ENCODE data around the gene MBOAT7.

MBOAT7 gene

DNA sequence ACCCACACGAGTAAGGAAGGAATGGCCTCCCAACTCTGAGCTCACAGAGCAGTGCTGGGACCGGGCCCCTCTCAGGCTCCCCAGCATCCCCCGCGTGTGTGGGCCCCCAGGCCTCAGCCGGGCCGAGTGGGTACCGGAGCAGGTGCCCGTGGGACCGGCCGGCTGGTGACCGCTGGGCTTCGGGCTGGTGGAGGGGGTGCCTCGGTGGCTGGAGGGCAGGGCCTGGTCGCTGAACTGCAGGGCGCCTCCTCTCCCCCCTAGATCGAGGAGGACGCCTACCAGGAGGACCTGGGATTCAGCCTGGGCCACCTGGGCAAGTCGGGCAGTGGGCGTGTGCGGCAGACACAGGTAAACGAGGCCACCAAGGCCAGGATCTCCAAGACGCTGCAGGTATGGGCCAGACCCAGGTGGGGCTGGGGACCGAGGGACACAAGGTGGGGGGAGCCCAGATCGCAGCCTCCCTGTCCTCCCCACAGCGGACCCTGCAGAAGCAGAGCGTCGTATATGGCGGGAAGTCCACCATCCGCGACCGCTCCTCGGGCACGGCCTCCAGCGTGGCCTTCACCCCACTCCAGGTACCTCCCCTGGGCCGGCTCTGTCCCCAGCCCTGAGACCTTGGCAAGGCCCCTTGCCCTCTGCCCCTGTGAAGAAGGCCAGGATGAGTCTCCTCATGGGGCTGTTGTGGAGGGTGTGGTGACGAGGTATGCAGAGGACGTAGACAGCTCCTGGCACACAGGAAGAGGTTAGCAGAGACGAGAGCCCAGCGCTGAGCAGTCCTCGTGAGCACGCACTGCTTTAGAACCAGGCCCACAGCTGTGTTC, 60.4 kb downstream of the MBOAT7 start:
- TF ChIP-seq, protein P1, sequence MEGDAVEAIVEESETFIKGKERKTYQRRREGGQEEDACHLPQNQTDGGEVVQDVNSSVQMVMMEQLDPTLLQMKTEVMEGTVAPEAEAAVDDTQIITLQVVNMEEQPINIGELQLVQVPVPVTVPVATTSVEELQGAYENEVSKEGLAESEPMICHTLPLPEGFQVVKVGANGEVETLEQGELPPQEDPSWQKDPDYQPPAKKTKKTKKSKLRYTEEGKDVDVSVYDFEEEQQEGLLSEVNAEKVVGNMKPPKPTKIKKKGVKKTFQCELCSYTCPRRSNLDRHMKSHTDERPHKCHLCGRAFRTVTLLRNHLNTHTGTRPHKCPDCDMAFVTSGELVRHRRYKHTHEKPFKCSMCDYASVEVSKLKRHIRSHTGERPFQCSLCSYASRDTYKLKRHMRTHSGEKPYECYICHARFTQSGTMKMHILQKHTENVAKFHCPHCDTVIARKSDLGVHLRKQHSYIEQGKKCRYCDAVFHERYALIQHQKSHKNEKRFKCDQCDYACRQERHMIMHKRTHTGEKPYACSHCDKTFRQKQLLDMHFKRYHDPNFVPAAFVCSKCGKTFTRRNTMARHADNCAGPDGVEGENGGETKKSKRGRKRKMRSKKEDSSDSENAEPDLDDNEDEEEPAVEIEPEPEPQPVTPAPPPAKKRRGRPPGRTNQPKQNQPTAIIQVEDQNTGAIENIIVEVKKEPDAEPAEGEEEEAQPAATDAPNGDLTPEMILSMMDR (IDR thresholded peaks at IDR 0.05; ENCODE audit: low read depth, low read length): no peak
- H3K4me3 ChIP-seq (ENCODE audit: low read depth, low read length): no peak overlapping the region

DNA sequence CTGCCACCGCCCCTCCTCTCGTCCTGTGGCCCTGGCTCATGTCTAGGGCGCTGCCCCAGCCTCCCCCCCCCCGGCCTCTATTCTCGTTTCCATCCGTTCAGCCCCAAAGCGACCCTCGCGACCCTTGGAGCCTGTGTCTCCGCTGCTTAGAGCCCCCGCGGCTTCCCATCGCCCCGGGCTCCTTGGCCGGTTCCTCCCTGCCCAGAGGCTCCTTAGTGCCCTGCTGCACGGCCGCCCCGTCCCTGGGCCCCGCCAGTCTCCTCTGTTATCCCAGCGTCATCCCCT, 61.0 kb downstream of the MBOAT7 start:
- TF ChIP-seq, protein P1 (IDR thresholded peaks at IDR 0.05; ENCODE audit: low read depth, low read length): no peak
- H3K4me3 ChIP-seq (ENCODE audit: low read depth, low read length): no peak overlapping the region

DNA sequence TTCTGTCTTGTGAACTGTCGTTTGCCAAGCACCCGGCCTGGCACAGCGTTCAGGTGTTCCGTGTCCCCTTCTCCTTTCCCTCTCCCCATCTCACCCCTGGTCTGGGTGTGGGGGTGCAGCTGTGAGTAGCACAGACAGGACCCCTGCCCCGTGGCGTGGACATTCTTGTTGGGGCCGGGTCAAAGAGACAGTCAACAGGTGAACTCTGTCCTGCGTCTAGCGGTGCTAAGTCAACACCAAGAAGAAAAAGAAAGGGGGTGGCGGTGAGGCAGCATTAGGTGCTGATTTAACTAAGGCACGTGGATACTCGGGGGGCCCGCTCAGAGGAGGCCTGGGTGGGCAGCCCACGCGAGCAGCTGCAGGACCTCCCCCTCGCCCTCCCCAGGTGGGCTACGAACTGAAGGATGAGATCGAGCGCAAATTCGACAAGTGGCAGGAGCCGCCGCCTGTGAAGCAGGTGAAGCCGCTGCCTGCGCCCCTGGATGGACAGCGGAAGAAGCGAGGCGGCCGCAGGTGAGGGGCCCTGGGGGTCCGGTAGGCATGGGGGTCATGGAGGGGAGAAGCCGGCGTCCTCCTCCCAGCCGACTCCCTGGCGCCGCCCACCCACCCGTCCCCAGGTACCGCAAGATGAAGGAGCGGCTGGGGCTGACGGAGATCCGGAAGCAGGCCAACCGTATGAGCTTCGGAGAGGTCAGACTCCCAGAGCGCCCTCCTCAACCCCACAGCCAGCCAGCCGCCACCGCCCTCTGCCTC, 61.5 kb downstream of the MBOAT7 start:
- TF ChIP-seq, protein P1 (IDR thresholded peaks at IDR 0.05; ENCODE audit: low read depth, low read length): no peak
- H3K4me3 ChIP-seq (ENCODE audit: low read depth, low read length): no peak overlapping the region

DNA sequence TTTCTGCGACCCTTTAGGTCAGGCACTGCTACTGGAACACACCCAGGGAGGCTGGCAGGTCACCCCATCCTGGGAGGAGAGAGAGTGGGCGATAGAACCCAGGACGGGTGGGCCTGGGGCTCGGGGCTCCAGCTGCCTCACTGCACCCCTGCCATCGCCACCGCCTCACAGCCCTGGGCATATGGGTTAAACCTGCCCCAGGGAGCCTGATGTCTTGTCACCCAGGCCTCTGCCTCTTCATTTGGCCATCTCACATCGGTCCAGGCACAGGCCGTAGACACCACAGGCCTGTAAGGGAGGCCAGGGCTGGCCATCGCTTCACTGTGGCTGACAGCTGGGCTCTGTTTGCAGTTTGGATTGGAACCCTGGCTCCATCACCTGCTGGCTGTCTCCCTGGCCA, 63.7 kb downstream of the MBOAT7 start:
- TF ChIP-seq, protein P1 (IDR thresholded peaks at IDR 0.05; ENCODE audit: low read depth, low read length): no peak
- H3K4me3 ChIP-seq (ENCODE audit: low read depth, low read length): no peak overlapping the region

DNA sequence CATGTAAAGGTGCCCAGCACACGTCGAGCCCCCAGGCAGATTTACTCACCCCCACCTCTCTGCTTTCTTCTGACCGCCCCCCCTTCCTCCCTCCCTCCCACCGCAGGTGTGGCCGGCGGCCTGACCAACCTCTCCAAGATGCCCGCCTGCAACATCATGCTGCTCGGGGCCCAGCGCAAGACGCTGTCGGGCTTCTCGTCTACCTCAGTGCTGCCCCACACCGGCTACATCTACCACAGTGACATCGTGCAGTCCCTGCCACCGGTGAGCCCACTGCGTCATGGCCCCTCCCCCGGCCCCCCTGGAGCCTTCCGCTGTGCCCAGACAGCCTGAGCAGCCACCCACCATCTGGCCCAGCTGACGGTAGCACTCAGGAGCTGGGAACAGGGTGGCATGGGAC, 65.0 kb downstream of the MBOAT7 start:
- H3K4me3 ChIP-seq (ENCODE audit: low read depth, low read length): no peak overlapping the region
- TF ChIP-seq, protein P1 (IDR thresholded peaks at IDR 0.05; ENCODE audit: low read depth, low read length): no peak

DNA sequence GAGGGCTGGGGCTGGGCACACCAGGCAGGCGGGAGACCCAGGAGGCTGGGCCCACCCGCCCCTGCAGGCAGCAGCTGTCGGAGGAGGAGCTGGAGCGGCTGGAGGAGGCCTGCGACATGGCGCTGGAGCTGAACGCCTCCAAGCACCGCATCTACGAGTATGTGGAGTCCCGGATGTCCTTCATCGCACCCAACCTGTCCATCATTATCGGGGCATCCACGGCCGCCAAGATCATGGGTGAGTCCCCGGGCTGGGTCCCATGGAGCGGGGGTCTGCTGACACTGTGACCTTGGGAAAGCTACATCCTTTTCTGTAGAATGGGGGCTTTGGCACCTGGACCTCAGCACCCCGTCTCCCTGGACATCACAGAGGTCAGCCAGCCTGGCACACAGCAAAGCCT, 65.7 kb downstream of the MBOAT7 start:
- TF ChIP-seq, protein P1 (IDR thresholded peaks at IDR 0.05; ENCODE audit: low read depth, low read length): no peak
- no peak overlapping the region for H3K4me3 ChIP-seq (ENCODE audit: low read depth, low read length)
